K562 (cell line): ENCODE data around the gene FMO5. TPM values are rescaled to one million over a fixed set of nuclear protein-coding genes. Genes with fewer than 3 reads are reported as not detected.
A peak's percentile ranks its signal among the peaks of the same experiment; 100 is the strongest.

Experiments
- ATAC-seq: fragments of 200-7000 bp; cut with Tn5 transposase; 3 replicates; pipeline ENCODE4 v1.9.1; 2020; ENCODE audit warnings: moderate library complexity
- BruUV-seq: library from RNA; stranded (reverse); fragments of 400-500 nt; replicated peaks from 2 replicates; lab custom pipeline; 2021; lab: Mats Ljungman, UMichigan
- CTCF ChIA-PET: fragments of 300-600 bp; formaldehyde crosslinking; extraction: SDS; loops from one replicate; lab custom pipeline; 2021; ENCODE audit warnings: low intra/inter-chr PET ratio; lab: Yijun Ruan, JAX
- POLR2A ChIA-PET: fragments of 300-600, 350-650 bp; sonication (Branson Sonifier 250); formaldehyde crosslinking; extraction: SDS; loops from one replicate; lab custom pipeline; 2021; ENCODE audit warnings: antibody characterized with exemption, inconsistent platforms; lab: Yijun Ruan, JAX
- DNase-seq, 4 experiments: peaks; one replicate each; pipeline versions ENCODE4 v3.0.0 to v3.0.0-alpha.2; 2011 to 2018; ENCODE audit warnings: low spot score in 3 of 4, mixed read lengths in 3 of 4; ENCODE audit errors: extremely low read depth in 1 of 4
- FAIRE-seq: peaks from 2 replicates; lab custom pipeline; 2011; peaks lifted over from hg19 to GRCh38; lab: Jason Lieb, UNC
- H2AFZ ChIP-seq: 2 replicates; pipeline ENCODE4 v1.6.0; 2011; ENCODE audit warnings: low read depth, low read length, control low read depth, inconsistent platforms
- H3K27ac ChIP-seq: fragments of 200-600 bp; 3 replicates; pipeline ENCODE4 v1.8.0; 2011; ENCODE audit warnings: low read depth, mild to moderate bottlenecking, control low read depth, inconsistent platforms, low read length, moderate library complexity, mixed read lengths; ENCODE audit errors: extremely low read depth
- H3K27me3 ChIP-seq, 2 experiments: fragments of 300-600 bp in 1 of 2; 2 replicates in 1 of 2; 3 replicates in 1 of 2; pipeline versions ENCODE4 v1.6.0 to v1.8.0; 2011; ENCODE audit warnings: inconsistent platforms in 2 of 2, low read length in 2 of 2, mild to moderate bottlenecking in 1 of 2, mixed read lengths in 1 of 2, moderate library complexity in 1 of 2; ENCODE audit not compliant: control insufficient read depth in 2 of 2, insufficient read depth in 2 of 2
- H3K36me3 ChIP-seq: fragments of 300-600 bp; 3 replicates; pipeline ENCODE4 v1.8.0; 2011; ENCODE audit warnings: mild to moderate bottlenecking, low read length, inconsistent platforms; ENCODE audit not compliant: control insufficient read depth, insufficient read depth
- H3K4me1 ChIP-seq, 2 experiments: fragments of 200-600 bp in 1 of 2; replicated peaks in 1 of 2; 2 replicates in 1 of 2; 3 replicates in 1 of 2; pipeline versions ENCODE4 v1.5.1 to v1.8.0; 2011; ENCODE audit warnings: inconsistent platforms in 2 of 2, low read length in 2 of 2, mild to moderate bottlenecking in 1 of 2, mixed read lengths in 1 of 2, moderate library complexity in 1 of 2; ENCODE audit not compliant: control insufficient read depth in 2 of 2, insufficient read depth in 2 of 2
- H3K4me2 ChIP-seq: 2 replicates; pipeline ENCODE4 v1.6.1; 2011; ENCODE audit warnings: low read length, control low read depth, inconsistent platforms, mixed read lengths; ENCODE audit not compliant: insufficient read depth
- H3K4me3 ChIP-seq: fragments of 200-600 bp; sonication (generic), shearing (Covaris generic); 2 replicates; pipeline ENCODE4 v1.5.1; 2016; ENCODE audit warnings: control low read depth, inconsistent platforms
- H3K79me2 ChIP-seq: fragments of 200-600 bp; 3 replicates; pipeline ENCODE4 v1.8.0; 2011; ENCODE audit warnings: low read length, inconsistent platforms; ENCODE audit not compliant: control insufficient read depth, insufficient read depth
- H3K9ac ChIP-seq, 2 experiments: 2 replicates each; pipeline versions ENCODE4 v1.6.0 to v1.6.1; 2011; ENCODE audit warnings: low read depth in 2 of 2, low read length in 2 of 2, control low read depth in 1 of 2, inconsistent platforms in 1 of 2, mild to moderate bottlenecking in 1 of 2, mixed read lengths in 1 of 2; ENCODE audit not compliant: insufficient read depth in 1 of 2
- H3K9me1 ChIP-seq: one replicate; pipeline ENCODE4 v1.6.0; 2011; ENCODE audit warnings: inconsistent platforms, mild to moderate bottlenecking, low read length, moderate library complexity; ENCODE audit not compliant: control insufficient read depth, insufficient read depth
- H3K9me3 ChIP-seq: replicated peaks from 2 replicates; pipeline ENCODE4 v1.5.1; 2011; ENCODE audit warnings: low read depth, low read length, inconsistent platforms; ENCODE audit not compliant: control insufficient read depth, insufficient read depth
- H4K20me1 ChIP-seq: replicated peaks from 2 replicates; pipeline ENCODE4 v1.6.1; 2011; ENCODE audit warnings: low read length, inconsistent platforms, mixed read lengths; ENCODE audit not compliant: control insufficient read depth, insufficient read depth
- MEF2D ChIP-seq: conservative IDR thresholded peaks from 2 replicates; pipeline ENCODE4 v1.6.1; 2016; ENCODE audit warnings: low read depth, missing genetic modification characterization, missing compliant biosample characterization
- PRDM10 ChIP-seq: fragments of 450-650 bp; IDR thresholded peaks from 2 replicates; pipeline ENCODE4 v1.6.1; 2018; ENCODE audit not compliant: partially characterized antibody
- TRIM25 ChIP-seq: fragments of 450-650 bp; IDR thresholded peaks from 2 replicates; pipeline ENCODE4 v1.7.0; 2016; ENCODE audit warnings: borderline replicate concordance
- ZNF324 ChIP-seq: fragments of 250-450 bp; sonication (Bioruptor Pico); IDR thresholded peaks from 2 replicates; pipeline ENCODE4 v1.4.0; 2020; ENCODE audit warnings: mild to moderate bottlenecking
- WGBS: fragments of 100-300 bp; shearing (Covaris generic); methylation state at CpG from one replicate; pipeline ENCODE4 v1.1.6; 2016; ENCODE audit warnings: low coverage, mixed read lengths; ENCODE audit not compliant: insufficient coverage; ENCODE audit errors: missing lambda C conversion rate; 5-methylcytosine and 5-hydroxymethylcytosine counted together
- in situ Hi-C: fragments of 300-500 bp; cut with MboI; formaldehyde crosslinking; loops from 4 replicates; pipeline ENCODE4 v1.15.0; 2018; ENCODE audit warnings: inconsistent platforms, mixed read lengths
- intact Hi-C: fragments of 100-400 bp; cut with micrococcal nuclease; formaldehyde crosslinking; loops from 2 replicates; pipeline ENCODE4 v1.14.2; 2022
- polyA plus RNA-seq, 8 experiments: library from polyadenylated mRNA; depleted of rRNA in 4 of 8; stranded (reverse) in 5 of 8; unstranded in 3 of 8; fragments of >200 nt; fragmentation: Nextera tagmentation in 2 of 8; fragmentation: Illumina TruSeq in 1 of 8; extraction: Ambion mirVana in 2 of 8; extraction: Trizol in 1 of 8; gene quantifications; 2 replicates each; pipeline versions ENCODE4 v1.2.1 to v1.2.3, GENCODE V29; 2011 to 2014; ENCODE audit warnings: inconsistent platforms in 1 of 8, missing spikeins in 1 of 8
- total RNA-seq, 7 experiments: library from RNA; depleted of rRNA in 6 of 7; stranded (reverse); fragments of >200 nt in 6 of 7; fragmentation: Illumina TruSeq in 2 of 7; extraction: Trizol in 2 of 7; gene quantifications; 2 replicates each; pipeline versions ENCODE4 v1.2.1 to v1.2.3, GENCODE V29; 2011 to 2021; ENCODE audit warnings: low replicate concordance in 1 of 7

The FMO5 gene
- total and polyA plus RNA-seq, 9 of the 15 experiments (the other 6 are each of a cell fraction or from before 2014, with no cell fraction given) = 0.11 to 0.69 (median 0.19) TPM; not detected in 1

GRCh38 chr1:147214325-147214724, 10.8 kb downstream of the FMO5 start:
- ATAC-seq = no peak
- no peaks in the 10 kb centered on the region for H3K9me1 ChIP-seq
- H3K27ac ChIP-seq = no peak overlapping the region
- 0 out of 5 replicates have a peak, but pooled peaks cover 0 to 3% of the 10 kb centered on the region in 2 experiments for H3K4me1 ChIP-seq
- in situ Hi-C loops (no loop called here), intact Hi-C loops (no loop called here)
- H3K27me3 ChIP-seq = peaks cover 5 to 18% of the 10 kb centered on the region in 2 experiments
- BruUV-seq = no TSS peak
- H3K79me2 ChIP-seq = no peaks in the 10 kb centered on the region
- ChIA-PET CTCF (no interaction called here), POLR2A (no interaction called here)
- no peak overlapping the region for H3K4me2 ChIP-seq
- H3K36me3 ChIP-seq = no peaks in the 10 kb centered on the region
- H3K4me3 ChIP-seq = no peak overlapping the region
- H3K9me3 ChIP-seq = no peaks in the 10 kb centered on the region
- no peak overlapping the region for H2AFZ ChIP-seq
- H3K9ac ChIP-seq = no peak overlapping the region
- H4K20me1 ChIP-seq = no peaks in the 10 kb centered on the region
- WGBS = 0% methylated on average over 7 of the region's 7 CpGs
- DNase-seq = no peak
- TF ChIP-seq TRIM25 = no peak
- peak; percentile 33 for TF ChIP-seq PRDM10
- no peak for TF ChIP-seq ZNF324 (CRISPR knock-in tag)
- TF ChIP-seq MEF2D (tag) = peak; percentile 72
- no peak for FAIRE-seq
